Neural cell (in vitro differentiated cells): ENCODE measurements around the gene NCLN. TPM values are rescaled to one million over a fixed set of nuclear protein-coding genes. Genes with fewer than 3 reads are reported as not detected.

Experiments
- H2AFZ ChIP-seq: fragments of 200-600, 300-800 bp; sonication (generic), shearing (Covaris generic); 2 replicates; pipeline ENCODE4 v1.6.0; 2014; ENCODE audit warnings: low read depth, mild to moderate bottlenecking, antibody characterized with exemption, low read length, moderate library complexity
- H3F3A ChIP-seq: fragments of 200-600 bp; shearing (Covaris generic); 2 replicates; pipeline ENCODE4 v1.6.1; 2016; ENCODE audit warnings: mild to moderate bottlenecking, moderate library complexity, mixed read lengths, antibody characterized with exemption, low read length; ENCODE audit not compliant: insufficient read depth, poor library complexity, severe bottlenecking
- H3K27ac ChIP-seq: fragments of 200-600, 300-800 bp; sonication (generic), shearing (Covaris generic); 2 replicates; pipeline ENCODE4 v1.5.1; 2014; ENCODE audit warnings: mild to moderate bottlenecking, low read length, moderate library complexity
- H3K27me3 ChIP-seq: fragments of 300-800, 200-600 bp; sonication (generic), shearing (Covaris generic); 2 replicates; pipeline ENCODE4 v1.6.0; 2014; ENCODE audit warnings: mild to moderate bottlenecking, low read depth, low read length, moderate library complexity; ENCODE audit not compliant: insufficient read depth
- H3K36me3 ChIP-seq: fragments of 300-800, 200-600 bp; sonication (generic), shearing (Covaris generic); 2 replicates; pipeline ENCODE4 v1.5.1; 2014; ENCODE audit warnings: mild to moderate bottlenecking, antibody characterized with exemption, low read length, moderate library complexity; ENCODE audit not compliant: insufficient read depth
- H3K4me2 ChIP-seq: fragments of 300-800, 200-600 bp; sonication (generic), shearing (Covaris generic); 2 replicates; pipeline ENCODE4 v1.6.0; 2014; ENCODE audit warnings: mild to moderate bottlenecking, low read length
- H3K4me3 ChIP-seq: fragments of 300-800, 200-600 bp; sonication (generic), shearing (Covaris generic); 2 replicates; pipeline ENCODE4 v1.5.1; 2014; ENCODE audit warnings: mild to moderate bottlenecking, low read length, moderate library complexity
- H3K79me2 ChIP-seq: fragments of 200-600 bp; shearing (Covaris generic); replicated peaks from 2 replicates; pipeline ENCODE4 v1.6.0; 2014; ENCODE audit warnings: mild to moderate bottlenecking, low read length, moderate library complexity; ENCODE audit not compliant: insufficient read depth
- H3K9ac ChIP-seq: fragments of 300-800, 200-600 bp; sonication (generic), shearing (Covaris generic); 2 replicates; pipeline ENCODE4 v1.6.1; 2016; ENCODE audit warnings: mild to moderate bottlenecking, low read length, mixed read lengths
- H3K9me2 ChIP-seq: fragments of 200-600 bp; shearing (Covaris generic); 2 replicates; pipeline ENCODE4 v1.6.1; 2016; ENCODE audit warnings: mild to moderate bottlenecking, low read length, mixed read lengths; ENCODE audit not compliant: insufficient read depth
- H3K9me3 ChIP-seq: fragments of 200-600, 300-800 bp; sonication (generic), shearing (Covaris generic); 2 replicates; pipeline ENCODE4 v1.6.1; 2016; ENCODE audit warnings: mild to moderate bottlenecking, mixed run types, low read length, moderate library complexity, mixed read lengths
- H4K20me1 ChIP-seq: fragments of 200-600 bp; shearing (Covaris generic); 2 replicates; pipeline ENCODE4 v1.6.1; 2016; ENCODE audit warnings: mild to moderate bottlenecking, mixed run types; ENCODE audit not compliant: insufficient read depth
- CTCF ChIP-seq: fragments of 450-650 bp; IDR thresholded peaks from 2 replicates; pipeline ENCODE4 v1.5.1; 2014; ENCODE audit warnings: antibody characterized with exemption, mild to moderate bottlenecking, moderate library complexity; ENCODE audit not compliant: poor library complexity, severe bottlenecking
- EP300 ChIP-seq: fragments of 450-650 bp; conservative IDR thresholded peaks from 2 replicates; pipeline ENCODE4 v1.6.1; 2014; ENCODE audit warnings: antibody characterized with exemption, mild to moderate bottlenecking, moderate library complexity; ENCODE audit not compliant: poor library complexity, severe bottlenecking
- EZH2 ChIP-seq: fragments of 200-600, 300-800 bp; shearing (Covaris generic), sonication (generic); IDR thresholded peaks from 2 replicates; pipeline ENCODE4 v1.6.1; 2014; ENCODE audit warnings: antibody characterized with exemption, low read length, borderline replicate concordance, mild to moderate bottlenecking; ENCODE audit not compliant: insufficient read depth, poor library complexity, severe bottlenecking
- MXI1 ChIP-seq: fragments of 450-650 bp; conservative IDR thresholded peaks from 2 replicates; pipeline ENCODE4 v1.6.1; 2014; ENCODE audit warnings: antibody characterized with exemption, mild to moderate bottlenecking; ENCODE audit not compliant: poor library complexity, severe bottlenecking
- POLR2AphosphoS5 ChIP-seq: IDR thresholded peaks from 2 replicates; pipeline ENCODE4 v1.6.1; 2012
- RAD21 ChIP-seq: fragments of 450-650 bp; conservative IDR thresholded peaks from 2 replicates; pipeline ENCODE4 v1.6.1; 2014; ENCODE audit warnings: antibody characterized with exemption, mild to moderate bottlenecking, moderate library complexity
- REST ChIP-seq: IDR thresholded peaks from 2 replicates; pipeline ENCODE4 v1.6.1; 2012; ENCODE audit warnings: borderline replicate concordance
- SMC3 ChIP-seq: fragments of 450-650 bp; conservative IDR thresholded peaks from 2 replicates; pipeline ENCODE4 v1.6.1; 2014; ENCODE audit warnings: antibody characterized with exemption, mild to moderate bottlenecking, moderate library complexity; ENCODE audit not compliant: poor library complexity
- TAF1 ChIP-seq: IDR thresholded peaks from 2 replicates; pipeline ENCODE4 v1.6.1; 2012; ENCODE audit warnings: low read depth
- polyA plus RNA-seq: library from polyadenylated mRNA; depleted of rRNA; stranded (reverse); fragments of >200 nt; gene quantifications from 2 replicates; pipeline ENCODE4 v1.2.3, GENCODE V29; 2014

The NCLN gene
- polyA plus RNA-seq, 1 donor from 2014 or later: 23.5 TPM

- no peak overlapping the region for H3K4me2 ChIP-seq
- H3K9me2 ChIP-seq: no peaks in the 10 kb centered on the region
- H3F3A ChIP-seq: no peaks in the 10 kb centered on the region
- no peaks in the 10 kb centered on the region for H3K9me3 ChIP-seq
- no peaks in the 10 kb centered on the region for H3K36me3 ChIP-seq
- H3K79me2 ChIP-seq: no peaks in the 10 kb centered on the region
- H2AFZ ChIP-seq: no peak overlapping the region
- H3K27ac ChIP-seq: no peak overlapping the region
- TF ChIP-seq TAF1 (no peak), REST (no peak), MXI1 (no peak), RAD21 (no peak), SMC3 (no peak), CTCF (no peak), POLR2AphosphoS5 (no peak), EZH2 (no peak), EP300 (no peak)
- H3K4me3 ChIP-seq: no peak overlapping the region
- no peak overlapping the region for H3K9ac ChIP-seq
- H3K27me3 ChIP-seq: no peaks in the 10 kb centered on the region
- H4K20me1 ChIP-seq: no peaks in the 10 kb centered on the region
Measured at GRCh38 chr19:3211191-3211590, 25.5 kb downstream of the NCLN start.

GRCh38 chr19:3213159-3213558, 27.4 kb downstream of the NCLN start:
- Histone ChIP-seq H3K4me3 (no peak overlapping the region), H4K20me1 (no peaks in the 10 kb centered on the region), H3K9me2 (no peaks in the 10 kb centered on the region), H2AFZ (no peak overlapping the region), H3K27me3 (no peaks in the 10 kb centered on the region), H3K9me3 (no peaks in the 10 kb centered on the region), H3K4me2 (no peak overlapping the region), H3K27ac (no peak overlapping the region), H3K36me3 (no peaks in the 10 kb centered on the region), H3F3A (no peaks in the 10 kb centered on the region), H3K9ac (no peak overlapping the region), H3K79me2 (no peaks in the 10 kb centered on the region)
- TF ChIP-seq SMC3 (no peak), EZH2 (no peak), CTCF (no peak), EP300 (no peak), REST (no peak), TAF1 (no peak), POLR2AphosphoS5 (no peak), RAD21 (no peak)
